Esophagus mucosa (tissue), 1 donor: ENCODE results near the gene JARID2. TPM values are rescaled to one million over a fixed set of nuclear protein-coding genes. Genes with fewer than 3 reads are reported as not detected.

Source experiments
- ATAC-seq: fragments of 200-7000 bp; cut with Tn5 transposase; one replicate; pipeline ENCODE4 v1.9.1; 2020
- total RNA-seq: library from RNA; stranded (reverse); gene quantifications from one replicate; pipeline ENCODE4 v1.2.4, GENCODE V29; 2023
- donor health status: DM: yes; HTN: yes; CAD: no.

Gene JARID2
- total RNA-seq, 1 donor from 2014 or later = 22.1 TPM

- no peak for ATAC-seq
Observed at GRCh38 chr6:15360300-15360699, 114.4 kb downstream of the JARID2 start.

- ATAC-seq = no peak
Observed at GRCh38 chr6:15361197-15361596, 115.3 kb downstream of the JARID2 start.

GRCh38 chr6:15362274-15363160 is 116.6 kb downstream of the JARID2 start:
- no peak for ATAC-seq

- ATAC-seq = no peak
Observed at GRCh38 chr6:15363164-15363522, 117.3 kb downstream of the JARID2 start.

GRCh38 chr6:15363523-15364400 is 117.9 kb downstream of the JARID2 start:
- ATAC-seq = no peak

- ATAC-seq = no peak
Observed at GRCh38 chr6:15364401-15365037, 118.7 kb downstream of the JARID2 start.

GRCh38 chr6:15365273-15365687 is 119.4 kb downstream of the JARID2 start:
- ATAC-seq = peak; percentile 79

- ATAC-seq = peak; percentile 52
Observed at GRCh38 chr6:15366003-15366535, 120.2 kb downstream of the JARID2 start.

- no peak for ATAC-seq
Observed at GRCh38 chr6:15366879-15367278, 121.0 kb downstream of the JARID2 start.

GRCh38 chr6:15368186-15368585 is 122.3 kb downstream of the JARID2 start:
- no peak for ATAC-seq

- ATAC-seq = no peak
Observed at GRCh38 chr6:15368873-15369272, 123.0 kb downstream of the JARID2 start.

GRCh38 chr6:15369838-15370237 is 124.0 kb downstream of the JARID2 start:
- no peak for ATAC-seq

GRCh38 chr6:15370733-15371671 is 125.1 kb downstream of the JARID2 start:
- peak; percentile 89 for ATAC-seq

- no peak for ATAC-seq
Observed at GRCh38 chr6:15372932-15373331, 127.1 kb downstream of the JARID2 start.

- ATAC-seq = peak; percentile 31
Observed at GRCh38 chr6:15374119-15374518, 128.2 kb downstream of the JARID2 start.

- ATAC-seq = no peak
Observed at GRCh38 chr6:15375018-15375417, 129.1 kb downstream of the JARID2 start.

GRCh38 chr6:15375638-15376290 is 129.9 kb downstream of the JARID2 start:
- no peak for ATAC-seq

- ATAC-seq = no peak
Observed at GRCh38 chr6:15376900-15377487, 131.1 kb downstream of the JARID2 start.

- ATAC-seq = no peak
Observed at GRCh38 chr6:15378272-15378671, 132.4 kb downstream of the JARID2 start.

GRCh38 chr6:15378866-15379265 is 133.0 kb downstream of the JARID2 start:
- ATAC-seq = no peak

- ATAC-seq = no peak
Observed at GRCh38 chr6:15380351-15380750, 134.5 kb downstream of the JARID2 start.
